Prostate gland (tissue), 2 donors: Measurements from ENCODE around the gene CDCA3.

Source experiments
- CTCF ChIP-seq, 4 experiments: fragments of 200-600 bp in 2 of 4; fragments of 450-650 bp in 2 of 4; sonication (generic) in 2 of 4; IDR thresholded peaks; 1 replicate in 3 of 4; 2 replicates in 1 of 4; pipeline ENCODE4 v1.5.1; 2016 to 2019; ENCODE audit warnings: antibody characterized with exemption in 4 of 4, mild to moderate bottlenecking in 2 of 4, moderate library complexity in 2 of 4
- POLR2A ChIP-seq: fragments of 450-650 bp; IDR thresholded peaks from one replicate; pipeline ENCODE4 v1.6.1; 2016; ENCODE audit warnings: antibody characterized with exemption, mild to moderate bottlenecking
- POLR2AphosphoS5 ChIP-seq: sonication (generic); formaldehyde crosslinking; IDR thresholded peaks from one replicate; pipeline ENCODE4 v1.6.1; 2017; ENCODE audit warnings: antibody characterized with exemption

DNA sequence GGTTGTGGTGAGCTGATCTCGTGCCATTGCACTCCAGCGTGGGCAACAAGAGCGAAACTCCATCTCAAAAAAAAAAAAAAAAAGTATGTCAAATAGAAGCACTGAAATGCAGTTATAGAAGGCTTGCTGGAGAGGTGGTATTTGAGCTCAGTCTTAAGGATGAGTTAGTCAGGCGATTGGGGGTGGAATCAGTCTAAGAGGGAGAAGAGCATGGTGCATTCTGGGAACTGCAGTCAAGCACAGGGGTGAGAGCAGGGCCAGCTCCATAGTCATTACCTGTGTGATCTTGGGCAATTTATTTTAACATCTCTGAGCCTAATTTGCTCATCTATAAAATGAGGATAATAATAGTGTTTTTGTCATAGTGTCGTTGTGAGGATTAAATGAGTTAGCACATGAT lies 16.2 kb downstream of the CDCA3 start:
- TF ChIP-seq CTCF (IDR thresholded peaks at IDR 0.05) (no peak), POLR2A (no peak), POLR2AphosphoS5 (no peak)
